ENCODE measurements around the gene IGF1R. TPM values are rescaled to one million over a fixed set of nuclear protein-coding genes. Genes with fewer than 3 reads are reported as not detected.
A peak's percentile ranks its signal among the peaks of the same experiment; 100 is the strongest.

Gene IGF1R
- total RNA-seq, 4 donors from 2014 or later: 51.5 to 146 (median 89.6) TPM

GRCh38 chr15:98719137-98719740, 70.9 kb downstream of the IGF1R start:
- Histone ChIP-seq H3K4me3 (replicated peaks in 1 of 3) (no peak overlapping the region), H3K36me3 (no peaks in the 10 kb centered on the region), H3K9me3 (no peaks in the 10 kb centered on the region), H3K27me3 (no peaks in the 10 kb centered on the region), H3K27ac (peak overlapping the region in 2 of 3 donors; percentile 6 to 39), H3K4me1 (peaks cover 39 to 63% of the 10 kb centered on the region in 2 donors)
- intact Hi-C loops (cut with DNase I): no loop called here
- no peak for DNase-seq
- WGBS, 2 donors: 69 to 71% methylated on average over 4 to 5 of the region's 5 CpGs
- TF ChIP-seq CTCF (IDR thresholded peaks at IDR 0.05) (no peak), POLR2A (IDR thresholded peaks at IDR 0.05) (no peak)

GRCh38 chr15:98720031-98720430, 71.7 kb downstream of the IGF1R start:
- H3K27ac ChIP-seq: no peak overlapping the region

GRCh38 chr15:98720577-98721565, 72.5 kb downstream of the IGF1R start:
- no peak for DNase-seq
- H3K27ac ChIP-seq: no peak overlapping the region
- no peak overlapping the region for H3K4me3 ChIP-seq (replicated peaks in 1 of 3)
- no peak for TF ChIP-seq CTCF (IDR thresholded peaks at IDR 0.05)
- no peak for TF ChIP-seq POLR2A (IDR thresholded peaks at IDR 0.05)
- WGBS, 2 donors: 89 to 92% methylated on average over 11 of the region's 11 CpGs
- H3K4me1 ChIP-seq: peaks cover 25 to 47% of the 10 kb centered on the region in 2 donors
- no peaks in the 10 kb centered on the region for H3K9me3 ChIP-seq
- intact Hi-C loops (cut with DNase I): no loop called here
- H3K36me3 ChIP-seq: no peaks in the 10 kb centered on the region
- no peaks in the 10 kb centered on the region for H3K27me3 ChIP-seq

More at GRCh38 chr15:98720031-98720430, 71.7 kb downstream of the IGF1R start:
- no peak for DNase-seq
- Histone ChIP-seq H3K27me3 (no peaks in the 10 kb centered on the region), H3K36me3 (no peaks in the 10 kb centered on the region), H3K4me1 (peaks cover 31 to 56% of the 10 kb centered on the region in 2 donors), H3K9me3 (no peaks in the 10 kb centered on the region), H3K4me3 (replicated peaks in 1 of 3) (no peak overlapping the region)
- no peak for TF ChIP-seq CTCF (IDR thresholded peaks at IDR 0.05)
- TF ChIP-seq POLR2A (IDR thresholded peaks at IDR 0.05): no peak
- 94% methylated on average over 6 of the region's 6 CpGs for WGBS, 2 donors
- intact Hi-C loops (cut with DNase I): no loop called here

GRCh38 chr15:98722209-98722608, 73.9 kb downstream of the IGF1R start:
- Histone ChIP-seq H3K36me3 (no peaks in the 10 kb centered on the region), H3K4me1 (peaks cover 20 to 39% of the 10 kb centered on the region in 2 donors), H3K9me3 (no peaks in the 10 kb centered on the region), H3K27ac (no peak overlapping the region), H3K27me3 (no peaks in the 10 kb centered on the region), H3K4me3 (replicated peaks in 1 of 3) (no peak overlapping the region)
- WGBS, 2 donors: 94 to 95% methylated on average over 8 of the region's 8 CpGs
- intact Hi-C loops (cut with DNase I): no loop called here
- TF ChIP-seq POLR2A (IDR thresholded peaks at IDR 0.05): no peak
- DNase-seq: no peak

GRCh38 chr15:98722645-98723044, 74.3 kb downstream of the IGF1R start:
- intact Hi-C loops (cut with DNase I): no loop called here
- H3K27ac ChIP-seq: no peak overlapping the region
- H3K9me3 ChIP-seq: no peaks in the 10 kb centered on the region
- no peaks in the 10 kb centered on the region for H3K27me3 ChIP-seq
- H3K4me1 ChIP-seq: peaks cover 24 to 43% of the 10 kb centered on the region in 2 donors
- H3K36me3 ChIP-seq: no peaks in the 10 kb centered on the region
- no peak for TF ChIP-seq CTCF (IDR thresholded peaks at IDR 0.05)
- no peak for TF ChIP-seq POLR2A (IDR thresholded peaks at IDR 0.05)
- 87 to 90% methylated on average over 3 of the region's 3 CpGs for WGBS, 2 donors
- DNase-seq: no peak
- H3K4me3 ChIP-seq (replicated peaks in 1 of 3): no peak overlapping the region
